Heart right ventricle (tissue), 16 donors: ENCODE measurements around the gene TRAK2. TPM values are rescaled to one million over a fixed set of nuclear protein-coding genes. Genes with fewer than 3 reads are reported as not detected.
"Not testable (repeated sequence)": the region's sequence is repeated elsewhere in the genome, so short reads cannot be mapped to it uniquely, and the experiment has no call there.

Experiments used
- ATAC-seq, 8 donors: fragments of 200-7000 bp; cut with Tn5 transposase; one replicate each; pipeline ENCODE4 v1.9.1; 2020; ENCODE audit warnings: mild to moderate bottlenecking in 8 of 8, moderate library complexity in 8 of 8, moderate number of reproducible peaks in 1 of 8
- DNase-seq, 2 donors: peaks; one replicate each; pipeline ENCODE4 v3.0.0-alpha.2; 2020
- H3K27ac ChIP-seq, 10 donors: fragments of 200-600 bp; sonication (generic) in 2 of 10; one replicate each; pipeline versions ENCODE4 v1.5.0 to v1.8.0; 2020 to 2022; ENCODE audit warnings: mild to moderate bottlenecking in 3 of 10
- H3K27me3 ChIP-seq, 7 donors: fragments of 200-600 bp; one replicate each; pipeline ENCODE4 v1.8.0; 2021 to 2022; ENCODE audit warnings: mild to moderate bottlenecking in 2 of 7
- H3K36me3 ChIP-seq, 9 donors: fragments of 200-600 bp; sonication (generic) in 1 of 9; one replicate each; pipeline versions ENCODE4 v1.5.0 to v1.8.0; 2020 to 2022; ENCODE audit warnings: mild to moderate bottlenecking in 2 of 9
- H3K4me1 ChIP-seq, 9 donors: fragments of 200-600 bp; sonication (generic) in 1 of 9; one replicate each; pipeline versions ENCODE4 v1.5.0 to v1.8.0; 2020 to 2022; ENCODE audit warnings: mild to moderate bottlenecking in 4 of 9
- H3K4me3 ChIP-seq, 10 donors: fragments of 200-600 bp; sonication (generic) in 2 of 10; one replicate each; pipeline versions ENCODE4 v1.5.0 to v1.8.0; 2020 to 2022; ENCODE audit warnings: mild to moderate bottlenecking in 7 of 10, moderate library complexity in 2 of 10
- H3K9me3 ChIP-seq, 11 donors: fragments of 200-600 bp in 10 of 11; sonication (generic) in 2 of 11; one replicate each; pipeline versions ENCODE4 v1.5.0 to v1.8.0; 2013 to 2022; ENCODE audit warnings: mild to moderate bottlenecking in 2 of 11, control low read depth in 1 of 11, moderate library complexity in 1 of 11
- WGBS, 2 donors: extraction: QIAGEN DNeasy Blood & Tissue Kit; methylation state at CpG; one replicate each; pipeline ENCODE4 v1.1.7; 2013; ENCODE audit warnings: inconsistent platforms in 1 of 2; 5-methylcytosine and 5-hydroxymethylcytosine counted together
- intact Hi-C, 10 donors: fragments of 100-400 bp; cut with DNase I; formaldehyde crosslinking; loops; one replicate each; pipeline versions ENCODE4 v1.11.1 to v1.14.2; 2022
- polyA plus RNA-seq, 2 donors: library from polyadenylated mRNA; stranded (reverse); fragments of 200-250 nt; gene quantifications; one replicate each; pipeline ENCODE4 v1.2.3, GENCODE V29; 2013
- total RNA-seq, 10 donors: library from RNA; stranded (reverse); fragmentation: NEBNext Ultra II Directional in 3 of 10; extraction: Animal tissue kit (Norgen Biotek cat#: 25700) in 3 of 10; gene quantifications; one replicate each; pipeline versions ENCODE4 v1.2.1 to v1.2.4, GENCODE V29; 2021 to 2023
- TF ChIP-seq, protein P1 (sequence below), 9 donors: fragments of 200-600 bp; sonication (generic) in 2 of 9; IDR thresholded peaks; one replicate each; pipeline versions ENCODE4 v1.5.0 to v1.8.0; 2021 to 2022; ENCODE audit warnings: antibody characterized with exemption in 9 of 9, mild to moderate bottlenecking in 5 of 9, moderate library complexity in 1 of 9
- donor health status: Arrhythmogenic right ventricular cardiomyopathy.
- donor health status: ischemic (EF 13 %, LVEDD 7.1; RV severe dilation, severe dysfunction).
- donor health status: healthy with polysubstance abuse.
- donor health status: DM: no; HTN: yes; CAD: no.
- donor health status: DM: no; HTN: no; CAD: no.
- donor health status: ischemic (EF 25% LVEDD 6.9; RV normal size, moderate dysfunction).
- donor health status: ischemic (EF 25% LVEDD 5.7; RV mildly dilated, moderate dysfunction).
- donor health status: healthy.
- donor health status: DM: yes; HTN: yes; CAD: no.
- donor health status: Ischemic cardiomyopathy.
- donor health status: ischemic (EF 35%, LVEDD 5.7; RV mildly dilated, moderate dysfunction).
- donor health status: nonischemic (EF 11% LVEDD 7.7; RV severe dilation, severe dysfunction).
- donor health status: DM: yes; HTN: yes; CAD: no.
- donor health status: PGD.
- donor health status: ischemic (EF 29% LVEDD 5.4; RV normal size, mild dysfunction).
- donor health status: nonischemic (EF 23%, LVEDD 6.1; RV moderate dilation, normal function).

Gene TRAK2
- total and polyA plus RNA-seq, 12 donors: 16.6 to 190 (median 166) TPM

DNA sequence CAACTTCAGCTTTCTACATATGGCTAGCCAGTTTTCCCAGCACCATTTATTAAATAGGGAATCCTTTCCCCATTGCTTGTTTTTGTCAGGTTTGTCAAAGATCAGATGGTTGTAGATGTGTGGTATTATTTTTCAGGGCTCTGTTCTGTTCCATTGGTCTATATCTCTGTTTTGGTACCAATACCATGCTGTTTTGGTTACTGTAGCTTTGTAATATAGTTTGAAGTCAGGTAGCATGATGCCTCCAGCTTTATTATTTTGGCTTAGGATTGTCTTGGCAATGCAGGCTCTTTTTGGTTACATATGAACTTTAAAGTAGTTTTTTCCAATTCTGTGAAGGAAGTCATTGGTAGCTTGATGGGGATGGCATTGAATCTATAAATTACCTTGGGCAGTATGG, 22.9 kb downstream of the TRAK2 start:
- H3K36me3 ChIP-seq: peaks cover 0 to 10% (median 0%) of the 10 kb centered on the region in 9 donors
- H3K27ac ChIP-seq, H3K4me3 ChIP-seq, ATAC-seq, H3K9me3 ChIP-seq, intact Hi-C loops, H3K27me3 ChIP-seq, DNase-seq: not testable (repeated sequence)
- peaks cover 7 to 70% (median 57%) of the 10 kb centered on the region in 9 donors for H3K4me1 ChIP-seq

DNA sequence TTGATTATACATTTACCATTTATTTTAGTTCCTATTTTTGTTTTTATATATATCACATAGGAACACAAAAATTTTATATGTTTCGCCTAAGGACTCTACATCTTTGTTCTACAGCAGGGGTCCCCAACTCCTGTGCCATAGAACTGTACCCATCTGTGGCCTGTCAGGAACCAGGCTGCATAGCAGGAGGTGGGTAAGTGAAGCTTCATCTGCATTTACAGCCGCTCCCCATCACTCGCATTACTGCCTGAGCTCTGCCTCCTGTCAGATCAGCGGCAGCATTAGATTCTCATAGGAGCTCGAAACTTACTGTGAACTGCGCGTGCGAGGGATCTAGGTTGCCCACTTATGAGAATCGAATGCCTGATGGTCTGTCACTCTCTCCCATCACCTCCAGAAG, 25.3 kb downstream of the TRAK2 start:
- peaks cover under 1 to 66% (median 42%) of the 10 kb centered on the region in 9 donors for H3K4me1 ChIP-seq
- peak overlapping the region in 2 of 10 donors; percentile 56 to 69 for H3K27ac ChIP-seq
- 89 to 95% methylated on average over 9 of the region's 9 CpGs for WGBS, 2 donors
- H3K9me3 ChIP-seq: peaks cover 0 to 6% (median 0%) of the 10 kb centered on the region in 11 donors
- TF ChIP-seq, protein P1, sequence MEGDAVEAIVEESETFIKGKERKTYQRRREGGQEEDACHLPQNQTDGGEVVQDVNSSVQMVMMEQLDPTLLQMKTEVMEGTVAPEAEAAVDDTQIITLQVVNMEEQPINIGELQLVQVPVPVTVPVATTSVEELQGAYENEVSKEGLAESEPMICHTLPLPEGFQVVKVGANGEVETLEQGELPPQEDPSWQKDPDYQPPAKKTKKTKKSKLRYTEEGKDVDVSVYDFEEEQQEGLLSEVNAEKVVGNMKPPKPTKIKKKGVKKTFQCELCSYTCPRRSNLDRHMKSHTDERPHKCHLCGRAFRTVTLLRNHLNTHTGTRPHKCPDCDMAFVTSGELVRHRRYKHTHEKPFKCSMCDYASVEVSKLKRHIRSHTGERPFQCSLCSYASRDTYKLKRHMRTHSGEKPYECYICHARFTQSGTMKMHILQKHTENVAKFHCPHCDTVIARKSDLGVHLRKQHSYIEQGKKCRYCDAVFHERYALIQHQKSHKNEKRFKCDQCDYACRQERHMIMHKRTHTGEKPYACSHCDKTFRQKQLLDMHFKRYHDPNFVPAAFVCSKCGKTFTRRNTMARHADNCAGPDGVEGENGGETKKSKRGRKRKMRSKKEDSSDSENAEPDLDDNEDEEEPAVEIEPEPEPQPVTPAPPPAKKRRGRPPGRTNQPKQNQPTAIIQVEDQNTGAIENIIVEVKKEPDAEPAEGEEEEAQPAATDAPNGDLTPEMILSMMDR (IDR thresholded peaks at IDR 0.05): no peak
- H3K36me3 ChIP-seq: peaks cover 0 to 9% (median 0%) of the 10 kb centered on the region in 9 donors
- intact Hi-C loops: no loop called here
- no peak overlapping the region for H3K4me3 ChIP-seq
- H3K27me3 ChIP-seq: no peaks in the 10 kb centered on the region
- ATAC-seq (no peak), DNase-seq (no peak)

DNA sequence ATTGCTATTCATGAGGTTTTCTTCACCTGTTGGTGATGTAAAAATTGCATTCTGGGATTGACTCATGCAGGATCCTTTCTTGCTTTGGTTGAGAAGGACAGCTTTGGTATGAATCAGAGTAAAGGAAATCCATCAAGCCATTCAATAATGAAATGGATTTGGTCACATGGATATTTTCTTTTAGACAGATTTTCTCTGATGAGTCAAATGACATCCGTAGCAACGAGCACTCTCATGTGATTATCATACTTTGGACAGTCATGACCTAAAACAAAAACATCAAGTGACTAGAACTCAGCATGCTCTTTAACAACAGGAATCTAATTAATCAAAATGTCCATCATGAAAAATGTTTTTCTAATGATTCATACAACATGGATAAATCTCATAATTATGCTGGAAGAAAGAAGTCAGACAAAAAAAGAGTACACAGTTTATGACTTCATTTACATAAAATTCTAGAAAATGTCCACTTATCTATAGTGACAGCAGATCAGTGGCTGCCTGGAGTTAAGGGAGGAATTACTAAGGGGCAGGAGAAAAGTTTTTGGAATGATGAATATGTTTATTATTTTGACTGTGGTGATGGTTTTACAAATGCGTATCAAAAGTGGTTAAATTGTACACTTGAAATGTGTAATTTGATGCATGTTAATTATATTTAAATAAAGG, 30.7 kb downstream of the TRAK2 start:
- no peaks in the 10 kb centered on the region for H3K9me3 ChIP-seq
- intact Hi-C loops: no loop called here
- WGBS, 2 donors: 41 to 44% methylated on average over 3 of the region's 3 CpGs
- no peaks in the 10 kb centered on the region for H3K27me3 ChIP-seq
- no peak for ATAC-seq
- H3K4me3 ChIP-seq: no peak overlapping the region
- H3K36me3 ChIP-seq: peaks cover 0 to 24% (median 0%) of the 10 kb centered on the region in 9 donors
- DNase-seq: no peak
- TF ChIP-seq, protein P1 (IDR thresholded peaks at IDR 0.05): no peak
- H3K27ac ChIP-seq: peak overlapping the region in 5 of 10 donors; percentile 5 to 47 (median 24)
- peaks cover 0 to 71% (median 54%) of the 10 kb centered on the region in 9 donors for H3K4me1 ChIP-seq

DNA sequence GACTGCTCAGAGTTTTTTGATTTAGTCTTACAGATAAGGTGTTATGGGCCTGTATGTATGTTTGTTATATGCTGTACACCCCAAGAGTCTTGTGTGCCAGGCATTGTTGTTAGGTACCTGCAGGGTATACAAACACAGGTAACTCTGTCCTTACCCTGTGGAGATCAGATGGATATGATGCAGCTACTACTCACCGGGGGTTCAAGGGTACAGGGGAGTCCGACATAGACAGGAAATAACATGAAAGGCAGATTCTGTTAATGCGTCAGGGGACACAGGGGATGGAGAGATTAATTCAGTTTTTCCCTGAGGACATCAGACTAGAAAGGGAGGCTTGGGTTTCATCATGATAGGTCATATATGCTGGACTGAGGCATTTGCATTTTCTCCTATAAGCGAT, 31.3 kb downstream of the TRAK2 start:
- Histone ChIP-seq H3K27ac (peak overlapping the region in 4 of 10 donors; percentile 19 to 47 (median 30)), H3K4me1 (peaks cover 0 to 71% (median 58%) of the 10 kb centered on the region in 9 donors), H3K36me3 (peaks cover 0 to 24% (median 0%) of the 10 kb centered on the region in 9 donors), H3K27me3 (no peaks in the 10 kb centered on the region), H3K4me3 (no peak overlapping the region), H3K9me3 (no peaks in the 10 kb centered on the region)
- TF ChIP-seq, protein P1 (IDR thresholded peaks at IDR 0.05): no peak
- intact Hi-C loops: no loop called here
- DNase-seq (no peak), ATAC-seq (peak in 1 of 8 donors; percentile 15)
- 78 to 84% methylated on average over 4 of the region's 4 CpGs for WGBS, 2 donors

DNA sequence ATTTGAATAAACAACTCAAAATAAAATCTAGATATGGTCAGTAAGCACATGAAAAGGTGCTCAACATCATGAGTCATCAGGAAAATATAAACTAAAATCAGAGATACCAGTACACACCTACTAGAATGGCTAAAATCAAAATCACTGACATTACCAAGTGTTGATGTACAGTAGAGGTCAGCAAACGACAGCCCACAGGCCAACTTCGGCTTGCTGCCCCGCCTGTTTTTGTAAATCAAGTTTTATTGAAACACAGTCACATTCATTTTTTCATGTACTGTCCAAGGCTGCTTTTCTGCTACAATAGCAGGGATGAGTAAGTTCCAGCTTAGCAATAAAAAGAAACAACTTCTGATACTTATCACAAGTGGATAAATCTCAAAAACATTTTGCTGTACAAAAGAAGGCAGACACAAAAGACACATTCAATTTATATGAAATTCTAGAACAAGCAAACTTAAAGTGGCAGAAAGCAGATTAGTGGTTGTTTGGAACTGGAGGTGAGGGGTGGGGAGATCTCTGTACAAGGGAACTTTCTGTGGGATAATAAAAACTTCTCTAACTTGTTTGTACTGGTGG, 32.1 kb downstream of the TRAK2 start:
- ATAC-seq (no peak), DNase-seq (no peak)
- Histone ChIP-seq H3K27ac (peak overlapping the region in 7 of 10 donors; percentile 1 to 52 (median 24)), H3K27me3 (no peaks in the 10 kb centered on the region), H3K36me3 (peaks cover 0 to 24% (median 0%) of the 10 kb centered on the region in 9 donors), H3K4me1 (peaks cover 0 to 71% (median 58%) of the 10 kb centered on the region in 9 donors), H3K4me3 (no peak overlapping the region), H3K9me3 (no peaks in the 10 kb centered on the region)
- 41 to 42% methylated on average over 3 of the region's 3 CpGs for WGBS, 2 donors
- intact Hi-C loops: no loop called here
- TF ChIP-seq, protein P1 (IDR thresholded peaks at IDR 0.05): peak in 6 of 9 donors; percentile 21 to 51 (median 34)
